HepG2 (cell line): ENCODE measurements around the gene MRPL54. TPM values are rescaled to one million over a fixed set of nuclear protein-coding genes. Genes with fewer than 3 reads are reported as not detected.
A peak's percentile ranks its signal among the peaks of the same experiment; 100 is the strongest.

ENCODE experiments used
- ARNT ChIP-seq: fragments of 450-650 bp; IDR thresholded peaks from 2 replicates; pipeline ENCODE4 v1.6.1; 2017
- CBX5 ChIP-seq: sonication (generic); formaldehyde crosslinking; IDR thresholded peaks from 2 replicates; pipeline ENCODE4 v1.4.0; 2020; ENCODE audit warnings: missing genetic modification reagents, borderline replicate concordance
- CHD2 ChIP-seq: IDR thresholded peaks from 2 replicates; pipeline ENCODE4 v1.6.1; 2011; ENCODE audit warnings: low read depth, low read length, improper control_type of control experiment
- DZIP1 ChIP-seq: sonication (generic); formaldehyde crosslinking; IDR thresholded peaks from 2 replicates; pipeline ENCODE4 v1.5.0; 2020; ENCODE audit warnings: mild to moderate bottlenecking, missing genetic modification reagents
- ELF4 ChIP-seq: sonication (generic); formaldehyde crosslinking; IDR thresholded peaks from 2 replicates; pipeline ENCODE4 v1.5.0; 2020; ENCODE audit warnings: missing genetic modification reagents, mild to moderate bottlenecking, moderate library complexity, borderline replicate concordance
- HDAC6 ChIP-seq: fragments of 200-600 bp; sonication (generic); IDR thresholded peaks from 2 replicates; pipeline ENCODE4 v1.7.0; 2017; ENCODE audit warnings: mild to moderate bottlenecking, antibody characterized with exemption, low read length, low read depth
- PPARG ChIP-seq: conservative IDR thresholded peaks from 2 replicates; pipeline ENCODE4 v1.6.1; 2016; ENCODE audit warnings: missing biosample characterization, missing genetic modification reagents
- SIX1 ChIP-seq: sonication (generic); formaldehyde crosslinking; IDR thresholded peaks from 2 replicates; pipeline ENCODE4 v1.4.0; 2020; ENCODE audit warnings: missing genetic modification reagents, borderline replicate concordance
- ZBTB34 ChIP-seq: sonication (generic); formaldehyde crosslinking; IDR thresholded peaks from 2 replicates; pipeline ENCODE4 v1.8.0; 2022; ENCODE audit warnings: mild to moderate bottlenecking, missing genetic modification reagents
- ZFP36L2 ChIP-seq: sonication (generic); formaldehyde crosslinking; IDR thresholded peaks from 2 replicates; pipeline ENCODE4 v1.4.0; 2020; ENCODE audit warnings: missing genetic modification reagents
- ZHX2 ChIP-seq, 2 experiments: sonication (generic) in 1 of 2; formaldehyde crosslinking in 1 of 2; IDR thresholded peaks; 2 replicates each; pipeline versions ENCODE4 v1.6.1 to v1.9.0; 2014 to 2022; ENCODE audit warnings: antibody characterized with exemption in 1 of 2, borderline replicate concordance in 1 of 2, inconsistent platforms in 1 of 2, low read depth in 1 of 2, missing genetic modification reagents in 1 of 2
- ZNF101 ChIP-seq: sonication (generic); formaldehyde crosslinking; IDR thresholded peaks from 2 replicates; pipeline ENCODE4 v1.4.0; 2020; ENCODE audit warnings: mild to moderate bottlenecking, low read depth, missing genetic modification reagents, borderline replicate concordance
- ZNF136 ChIP-seq: sonication (generic); formaldehyde crosslinking; IDR thresholded peaks from 2 replicates; pipeline ENCODE4 v1.8.1; 2022; ENCODE audit warnings: low read depth, mild to moderate bottlenecking, moderate library complexity, missing genetic modification reagents
- ZNF501 ChIP-seq: sonication (generic); formaldehyde crosslinking; IDR thresholded peaks from 2 replicates; pipeline ENCODE4 v1.5.1; 2020; ENCODE audit warnings: mild to moderate bottlenecking, moderate library complexity, missing genetic modification reagents
- ZNF720 ChIP-seq: sonication (generic); formaldehyde crosslinking; IDR thresholded peaks from 2 replicates; pipeline ENCODE4 v1.4.0; 2020; ENCODE audit warnings: missing genetic modification reagents
- ZNF747 ChIP-seq: sonication (generic); formaldehyde crosslinking; IDR thresholded peaks from 2 replicates; pipeline ENCODE4 v1.8.1; 2023; ENCODE audit warnings: missing genetic modification reagents, mild to moderate bottlenecking, borderline replicate concordance
- ZNF75D ChIP-seq: sonication (generic); formaldehyde crosslinking; IDR thresholded peaks from 2 replicates; pipeline ENCODE4 v1.8.1; 2023; ENCODE audit warnings: missing genetic modification reagents, mild to moderate bottlenecking, borderline replicate concordance
- ZNF883 ChIP-seq: sonication (generic); formaldehyde crosslinking; IDR thresholded peaks from 2 replicates; pipeline ENCODE4 v1.5.1; 2020; ENCODE audit warnings: mild to moderate bottlenecking, missing genetic modification reagents; ENCODE audit errors: not compliant biosample characterization
- polyA plus RNA-seq, 8 experiments: library from polyadenylated mRNA; depleted of rRNA in 3 of 8; stranded (reverse) in 7 of 8; unstranded in 1 of 8; fragments of >200 nt; fragmentation: Illumina TruSeq in 4 of 8; extraction: Trizol in 4 of 8; gene quantifications; 2 replicates each; pipeline versions ENCODE4 v1.2.1 to v1.2.3, GENCODE V29; 2011 to 2016; ENCODE audit warnings: low read depth in 4 of 8, missing spikeins in 1 of 8, mixed read lengths in 1 of 8; ENCODE audit not compliant: insufficient read depth in 1 of 8
- total RNA-seq, 5 experiments: library from RNA; depleted of rRNA; stranded (reverse); fragments of >200 nt; fragmentation: Illumina TruSeq; extraction: Trizol; gene quantifications; 2 replicates each; pipeline ENCODE4 v1.2.3, GENCODE V29; 2016; ENCODE audit warnings: low read depth in 1 of 5

Gene MRPL54
- total and polyA plus RNA-seq, 2 of the 13 experiments (the other 11 are each of a cell fraction or from before 2014, with no cell fraction given) = 36.8 to 66.9 TPM

- TF ChIP-seq ZNF747 (CRISPR knock-in tag) = peak; percentile 64; the same call in 1 of the 2 replicates
- no peak; the same call in 1 of the 2 replicates for TF ChIP-seq CBX5 (CRISPR knock-in tag)
- TF ChIP-seq ZNF136 (CRISPR knock-in tag) = 0 out of 2 replicates have a peak, but pooled peaks have one; percentile 46
- TF ChIP-seq ZNF75D (CRISPR knock-in tag) = no peak
- no peak for TF ChIP-seq ZNF720 (CRISPR knock-in tag)
- TF ChIP-seq PPARG (CRISPR knock-in tag) = no peak
- no peak; the same call in 1 of the 2 replicates for TF ChIP-seq ZBTB34
- TF ChIP-seq DZIP1 (CRISPR knock-in tag) = no peak
- no peak for TF ChIP-seq SIX1
- TF ChIP-seq ARNT = no peak
- TF ChIP-seq ZNF501 (CRISPR knock-in tag) = peak; percentile 85
- TF ChIP-seq ZHX2 (IDR thresholded peaks at IDR 0.05; ENCODE audit: low read depth) = peak; percentile 96
- TF ChIP-seq ZHX2 (CRISPR knock-in tag; IDR thresholded peaks at IDR 0.05; ENCODE audit: borderline replicate concordance) = no peak
- TF ChIP-seq ZFP36L2 (CRISPR knock-in tag) = no peak
- TF ChIP-seq ZNF101 (CRISPR knock-in tag) = no peak
- no peak for TF ChIP-seq CHD2
- TF ChIP-seq HDAC6 = no peak
- TF ChIP-seq ELF4 (CRISPR knock-in tag) = peak; percentile 80; the same call in 1 of the 2 replicates
- peak; percentile 73 for TF ChIP-seq ZNF883
Measured at GRCh38 chr19:3762501-3763459, at the start of gene MRPL54 (continued).
